EH (cell line): Measurements from ENCODE around the gene RNF138.
A peak's percentile ranks its signal among the peaks of the same experiment; 100 is the strongest.
"Not testable (repeated sequence)": the region's sequence is repeated elsewhere in the genome, so short reads cannot be mapped to it uniquely, and the experiment has no call there.

ENCODE experiments used
- DNase-seq: peaks from one replicate; pipeline ENCODE4 v3.0.0-alpha.2; 2015; ENCODE audit warnings: low read depth

The RNF138 gene, protein sequence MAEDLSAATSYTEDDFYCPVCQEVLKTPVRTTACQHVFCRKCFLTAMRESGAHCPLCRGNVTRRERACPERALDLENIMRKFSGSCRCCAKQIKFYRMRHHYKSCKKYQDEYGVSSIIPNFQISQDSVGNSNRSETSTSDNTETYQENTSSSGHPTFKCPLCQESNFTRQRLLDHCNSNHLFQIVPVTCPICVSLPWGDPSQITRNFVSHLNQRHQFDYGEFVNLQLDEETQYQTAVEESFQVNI

GRCh38 chr18:32091724-32092421 lies at the start of gene RNF138:
RNF138 (plus strand) TSS chr18:32091874; CDS start chr18:32092777, 903 bp downstream.
- DNase-seq, result peak; percentile 79

DNA sequence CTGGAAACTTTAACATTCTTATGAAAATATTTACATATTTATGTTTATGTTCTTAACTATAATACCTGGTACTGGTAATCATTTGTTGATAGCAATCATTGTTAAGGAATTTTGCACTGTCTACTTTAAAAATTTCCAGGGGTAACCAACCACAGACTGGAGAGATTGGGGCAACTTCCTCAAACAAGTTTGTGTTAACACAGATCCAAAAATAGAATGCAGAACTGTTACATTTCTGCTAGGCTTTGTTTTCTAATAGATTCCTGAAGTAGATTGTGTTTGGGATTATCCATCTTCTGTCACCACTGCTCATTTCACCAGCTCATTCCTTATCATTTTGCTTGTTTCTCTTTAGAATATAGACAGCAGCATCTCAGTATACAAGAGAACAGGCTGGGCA lies 49.3 kb upstream of the RNF138 start:
- DNase-seq, result no peak

- DNase-seq, result peak; percentile 14
Observed at GRCh38 chr18:32048507-32049091, 43.1 kb upstream of the RNF138 start.

DNA sequence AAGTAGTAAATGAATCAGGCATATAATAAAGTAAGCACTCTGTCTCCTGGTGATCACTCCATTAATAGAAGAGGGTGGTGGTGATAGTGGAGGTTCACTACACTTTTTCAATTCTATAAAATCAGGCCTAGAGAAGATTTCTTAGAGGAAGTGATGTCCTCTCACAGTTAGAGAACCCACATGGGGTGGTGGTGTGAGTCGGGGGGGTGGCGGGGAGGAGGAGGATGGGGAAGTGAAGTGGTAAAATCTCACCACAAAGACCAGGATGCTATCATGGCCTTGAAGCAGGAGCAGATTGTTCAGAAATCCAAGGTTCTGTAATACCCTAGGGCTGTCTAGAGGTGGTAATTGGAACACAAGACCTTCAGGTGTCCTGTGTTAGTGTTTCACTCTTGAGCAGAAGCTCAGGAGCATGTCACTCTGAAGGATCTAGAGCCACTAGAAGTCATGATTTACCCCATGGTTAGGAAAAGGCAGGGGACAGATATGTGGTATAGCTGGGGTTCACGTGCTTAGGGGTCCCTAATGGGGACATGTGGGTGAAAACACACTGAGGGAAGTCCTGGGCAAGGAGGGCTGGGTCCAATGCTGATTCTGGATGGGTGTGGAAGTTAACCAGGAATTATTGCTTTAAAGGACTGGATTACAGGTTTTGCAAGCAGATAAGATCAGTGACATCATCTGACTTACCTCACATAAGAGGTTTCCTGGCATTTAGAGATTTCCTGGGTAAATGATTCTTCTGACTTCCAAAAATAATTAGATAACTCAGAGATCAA lies 42.1 kb upstream of the RNF138 start:
- DNase-seq, result peak; percentile 2

DNA sequence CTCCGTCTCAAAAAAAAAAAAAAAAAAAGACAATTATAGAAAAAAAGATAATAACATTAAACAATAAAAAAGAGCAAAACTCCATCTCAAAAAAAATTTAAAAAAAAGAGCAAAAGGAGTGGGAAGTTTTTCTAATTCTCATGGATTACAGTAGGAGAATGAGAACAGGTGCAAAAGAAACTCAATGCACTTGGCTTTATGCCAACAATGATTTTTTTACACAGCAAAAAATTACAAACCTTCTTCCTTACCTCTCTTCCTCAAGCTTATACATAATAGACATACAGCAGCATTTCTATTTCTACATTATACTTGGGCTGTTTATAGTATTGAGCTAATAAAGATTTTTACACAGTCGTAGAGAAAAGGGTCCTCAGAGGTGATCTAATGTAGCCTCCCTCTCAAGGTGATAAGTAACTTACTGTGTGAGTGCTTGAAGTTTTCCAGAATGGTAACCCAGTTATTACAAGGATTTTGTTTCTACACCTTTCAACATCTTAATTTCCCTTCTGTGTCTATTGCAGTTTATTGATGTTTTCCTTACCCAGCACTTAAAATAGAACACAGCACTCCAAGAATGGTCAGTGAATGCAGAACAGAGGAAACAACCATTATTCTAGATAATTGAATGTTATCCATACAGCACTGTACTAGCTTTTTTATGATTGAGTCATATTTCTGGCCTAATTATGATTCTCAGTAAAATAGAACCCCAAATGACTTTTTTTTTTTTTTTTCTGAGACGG lies 34.9 kb upstream of the RNF138 start:
- DNase-seq, result no peak

- DNase-seq, result no peak
Observed at GRCh38 chr18:32057624-32058165, 34.0 kb upstream of the RNF138 start.

DNA sequence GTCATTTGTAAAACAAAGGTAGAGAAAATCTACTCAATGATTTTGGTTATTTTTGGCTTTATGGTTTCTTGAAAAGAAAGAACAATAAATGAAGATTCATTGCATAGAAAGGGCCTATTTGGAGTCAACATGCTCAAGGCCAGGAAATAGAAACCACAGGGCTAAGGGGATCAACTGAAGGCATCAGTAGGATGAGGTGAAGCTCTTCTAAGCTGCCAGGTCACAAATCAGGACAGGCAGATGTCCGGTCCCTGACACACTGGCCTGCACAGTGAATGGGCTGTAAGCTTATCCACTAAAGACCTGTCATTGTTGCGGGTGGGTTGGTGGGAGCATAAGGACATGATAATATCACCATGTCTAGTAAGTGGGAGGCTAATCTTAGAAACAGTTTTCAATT lies 31.6 kb upstream of the RNF138 start:
- no peak for DNase-seq

DNA sequence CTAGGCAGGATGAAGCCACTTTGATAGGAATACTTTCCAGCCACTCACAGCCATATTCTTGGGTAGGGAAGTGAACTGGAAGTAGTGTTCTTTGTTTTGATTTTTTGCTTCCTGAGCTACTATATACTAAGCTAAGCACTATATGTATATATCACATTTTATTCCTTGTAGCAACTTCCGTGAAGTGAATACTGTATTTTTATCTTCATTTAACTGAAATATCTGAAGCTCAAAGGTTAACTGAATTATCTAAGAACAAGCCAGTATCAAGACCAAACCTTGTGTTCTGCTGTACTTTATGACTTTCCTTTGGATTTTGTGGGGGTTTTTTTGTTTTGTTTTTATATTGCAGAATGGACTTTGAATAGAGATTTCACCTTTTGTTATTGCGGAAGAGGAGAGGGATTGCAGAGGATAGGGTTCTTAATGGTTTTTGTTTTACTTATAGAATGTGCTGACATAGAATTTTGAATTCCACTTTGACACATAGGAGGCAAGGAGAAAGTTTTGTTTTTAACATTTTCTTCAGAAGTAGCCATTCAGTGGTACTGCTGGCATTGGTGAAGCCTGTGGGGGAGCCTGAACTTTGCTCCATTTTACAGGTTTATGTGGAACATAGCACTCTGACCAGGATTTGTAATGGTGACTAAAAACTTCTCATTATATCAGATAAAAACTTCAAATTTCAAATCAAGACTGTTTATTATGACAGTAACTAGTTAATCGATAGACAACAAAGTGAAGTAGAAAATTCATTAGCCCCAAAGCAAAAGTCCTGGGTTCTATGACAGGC lies 24.1 kb upstream of the RNF138 start:
- no peak for DNase-seq

DNA sequence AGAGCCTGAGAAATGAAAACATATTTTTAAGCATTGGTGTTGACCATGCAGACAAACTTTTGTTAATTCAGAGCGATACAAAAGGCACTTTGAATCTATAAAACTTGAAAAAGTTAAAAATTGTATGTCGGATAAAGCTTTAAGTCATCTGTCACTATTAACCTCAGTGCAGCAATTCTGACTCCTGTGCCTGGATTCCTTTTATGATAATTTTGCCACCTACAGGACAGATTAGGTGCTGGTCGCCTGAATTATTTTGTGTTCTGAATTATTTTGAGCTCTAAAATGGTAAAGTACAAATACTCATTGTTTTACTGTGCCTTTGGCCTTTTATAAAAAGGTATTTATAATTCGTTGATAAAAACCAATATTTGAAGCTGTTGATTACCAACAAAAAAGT lies 19.4 kb upstream of the RNF138 start:
- no peak for DNase-seq

DNA sequence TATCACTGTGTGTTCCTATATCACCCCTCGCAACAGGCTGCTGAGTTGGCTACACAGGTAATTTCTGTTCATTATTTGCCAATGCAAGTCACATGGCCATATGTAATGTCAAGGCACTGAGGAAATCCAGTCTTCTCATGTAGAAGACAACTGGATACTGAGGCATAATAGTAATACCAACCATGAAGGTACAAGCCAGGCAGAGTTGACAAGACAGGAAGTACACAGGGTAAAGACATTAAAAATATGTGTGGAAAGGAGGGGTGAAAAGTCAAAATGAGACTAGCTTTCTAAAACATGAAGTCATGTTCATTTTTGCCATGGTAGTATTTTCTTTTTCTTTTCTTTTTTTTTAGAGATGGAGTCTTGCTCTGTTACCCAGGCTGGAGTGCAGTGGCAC lies 17.5 kb upstream of the RNF138 start:
- no peak for DNase-seq

GRCh38 chr18:32078845-32079244 lies 12.8 kb upstream of the RNF138 start:
- DNase-seq, result no peak

DNA sequence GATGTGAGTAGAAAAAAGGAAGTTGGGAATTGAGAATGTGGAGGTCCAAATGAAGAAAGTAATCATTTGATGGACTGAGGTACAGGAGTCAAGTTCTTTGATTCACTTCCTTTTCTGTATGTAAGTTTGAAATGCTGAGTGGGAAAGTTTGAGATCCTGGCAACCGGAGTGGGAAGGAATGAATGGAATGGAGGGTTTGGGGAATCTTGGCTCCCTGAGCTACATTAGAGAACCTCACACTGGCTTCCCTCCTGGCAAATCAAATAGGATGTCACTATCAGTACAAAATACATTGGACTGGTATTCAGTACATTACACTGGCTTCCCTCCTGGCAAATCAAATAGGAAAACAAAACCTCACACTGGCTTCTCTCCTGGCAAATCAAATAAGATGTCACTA lies 9.8 kb upstream of the RNF138 start:
- DNase-seq, result peak; percentile 40

DNA sequence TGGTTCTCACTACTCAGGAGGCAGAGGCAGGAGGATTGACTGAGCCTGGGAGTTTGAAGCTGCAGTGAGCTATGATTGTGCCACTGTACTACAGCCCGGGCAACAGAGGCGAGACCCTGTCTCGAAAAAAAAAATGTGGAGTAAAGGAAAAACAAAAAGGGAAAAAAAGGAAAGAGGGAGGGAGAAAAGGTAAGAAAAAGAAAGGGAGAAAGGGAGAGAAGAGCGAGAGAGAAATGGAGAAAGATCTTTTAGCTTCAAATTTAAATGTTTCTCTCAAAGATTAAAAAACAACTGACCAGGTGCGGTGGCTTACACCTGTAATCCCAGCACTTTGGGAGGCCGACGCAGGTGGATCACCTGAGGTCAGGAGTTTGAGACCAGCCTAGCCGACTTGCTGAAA lies 7.9 kb upstream of the RNF138 start:
- no peak for DNase-seq

DNA sequence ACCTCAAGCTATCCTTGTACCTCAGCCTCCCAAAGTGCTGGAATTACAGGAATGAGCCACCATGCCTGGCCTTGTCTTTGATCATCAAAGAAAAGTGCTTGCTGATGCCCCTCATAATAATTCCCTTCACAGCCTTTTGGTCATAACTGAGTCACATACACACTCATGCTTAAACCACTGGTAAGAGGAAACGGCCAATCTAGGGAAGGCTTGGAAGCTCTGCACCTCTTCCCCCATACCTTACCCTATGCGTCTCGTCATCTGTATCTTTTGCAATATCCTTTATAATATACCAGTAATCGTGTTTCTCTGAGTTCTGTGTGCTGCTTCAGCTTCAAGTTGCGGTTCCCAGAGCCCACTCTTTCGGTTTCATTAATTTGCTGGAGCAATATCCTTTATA lies 4.8 kb upstream of the RNF138 start:
- peak; percentile 35 for DNase-seq

GRCh38 chr18:32090831-32091230 lies 843 bp upstream of the RNF138 start:
- DNase-seq, result not testable (repeated sequence)

GRCh38 chr18:32091325-32091723 lies 350 bp upstream of the RNF138 start:
- no peak for DNase-seq

GRCh38 chr18:32092422-32093101 lies 888 bp downstream of the RNF138 start:
- peak; percentile 97 for DNase-seq

DNA sequence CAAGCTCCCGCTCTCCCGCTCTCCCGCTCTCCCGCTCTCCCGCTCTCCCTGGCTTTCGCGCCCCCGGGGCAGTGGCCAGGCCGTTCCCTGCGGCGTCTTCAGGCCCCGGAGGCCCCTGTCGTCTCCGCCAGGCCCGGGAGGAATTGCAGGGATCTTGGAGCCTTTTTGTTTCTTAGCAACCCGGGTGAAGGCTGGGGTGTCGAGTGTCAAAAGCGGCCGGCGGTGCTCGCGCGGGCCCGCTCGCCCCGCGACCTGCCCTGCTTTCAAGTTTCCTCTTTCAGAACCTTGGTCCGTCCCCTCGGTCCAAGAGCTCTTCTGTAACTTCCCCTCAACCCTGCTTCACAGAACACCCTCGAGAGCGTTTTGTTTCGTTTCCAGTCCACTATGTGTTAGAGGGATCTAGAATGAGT lies 1.4 kb downstream of the RNF138 start:
- peak; percentile 71 for DNase-seq

GRCh38 chr18:32093523-32093922 lies 1.8 kb downstream of the RNF138 start:
- DNase-seq, result no peak

- peak; percentile 5 for DNase-seq
Observed at GRCh38 chr18:32095192-32095899, 3.7 kb downstream of the RNF138 start.
